Measurements from ENCODE around the gene EIF4ENIF1. TPM values are rescaled to one million over a fixed set of nuclear protein-coding genes. Genes with fewer than 3 reads are reported as not detected.
"Not testable (repeated sequence)": the region's sequence is repeated elsewhere in the genome, so short reads cannot be mapped to it uniquely, and the experiment has no call there.

EIF4ENIF1 gene
- total and polyA plus RNA-seq, 2 experiments from 2014 or later = 18.0 to 26.5 TPM

- Histone ChIP-seq H3K27ac (peak overlapping the region; percentile 69), H3K4me1 (ENCODE audit: low read depth) (peaks cover 13% of the 10 kb centered on the region), H3K4me3 (no peak overlapping the region), H3K27me3 (no peaks in the 10 kb centered on the region), H3K36me3 (peaks cover 76% of the 10 kb centered on the region), H3K9me3 (ENCODE audit: low read depth) (no peaks in the 10 kb centered on the region)
- no peak for TF ChIP-seq CTCF (IDR thresholded peaks at IDR 0.05; ENCODE audit: low read depth, low read length)
- no peak for DNase-seq (ENCODE audit: low read depth in 1 of 2, low spot score in 1 of 2)
Measured at GRCh38 chr22:31440681-31441080, 49.0 kb downstream of the EIF4ENIF1 start.

GRCh38 chr22:31439808-31440207 is 49.8 kb downstream of the EIF4ENIF1 start:
- no peak for TF ChIP-seq CTCF (IDR thresholded peaks at IDR 0.05; ENCODE audit: low read depth, low read length)
- peaks cover 4% of the 10 kb centered on the region for H3K4me1 ChIP-seq (ENCODE audit: low read depth)
- no peaks in the 10 kb centered on the region for H3K27me3 ChIP-seq
- H3K9me3 ChIP-seq (ENCODE audit: low read depth) = no peaks in the 10 kb centered on the region
- no peak overlapping the region for H3K4me3 ChIP-seq
- peaks cover 84% of the 10 kb centered on the region for H3K36me3 ChIP-seq
- peak overlapping the region; percentile 69 for H3K27ac ChIP-seq
- peak in 1 of 2 donors; percentile 6 for DNase-seq (ENCODE audit: low read depth in 1 of 2, low spot score in 1 of 2)

GRCh38 chr22:31436132-31436531 is 53.5 kb downstream of the EIF4ENIF1 start:
- H3K27ac ChIP-seq = peak overlapping the region; percentile 40

GRCh38 chr22:31431950-31432349 is 57.7 kb downstream of the EIF4ENIF1 start:
- Histone ChIP-seq H3K36me3 (peaks cover 61% of the 10 kb centered on the region), H3K4me1 (ENCODE audit: low read depth) (no peaks in the 10 kb centered on the region), H3K27ac (no peak overlapping the region), H3K9me3 (ENCODE audit: low read depth) (no peaks in the 10 kb centered on the region), H3K4me3 (no peak overlapping the region), H3K27me3 (no peaks in the 10 kb centered on the region)
- DNase-seq (ENCODE audit: low read depth in 1 of 2, low spot score in 1 of 2) = no peak
- no peak for TF ChIP-seq CTCF (IDR thresholded peaks at IDR 0.05; ENCODE audit: low read depth, low read length)

More at GRCh38 chr22:31436132-31436531, 53.5 kb downstream of the EIF4ENIF1 start:
- Histone ChIP-seq H3K4me1 (ENCODE audit: low read depth) (no peaks in the 10 kb centered on the region), H3K4me3 (no peak overlapping the region), H3K27me3 (no peaks in the 10 kb centered on the region), H3K9me3 (ENCODE audit: low read depth) (no peaks in the 10 kb centered on the region), H3K36me3 (peaks cover 77% of the 10 kb centered on the region)
- DNase-seq (ENCODE audit: low read depth in 1 of 2, low spot score in 1 of 2) = peak in 1 of 2 donors; percentile 32
- no peak for TF ChIP-seq CTCF (IDR thresholded peaks at IDR 0.05; ENCODE audit: low read depth, low read length)

GRCh38 chr22:31425331-31426050 is 64.2 kb downstream of the EIF4ENIF1 start:
- H3K36me3 ChIP-seq = peaks cover 57% of the 10 kb centered on the region
- H3K9me3 ChIP-seq (ENCODE audit: low read depth) = no peaks in the 10 kb centered on the region
- no peak overlapping the region for H3K4me3 ChIP-seq
- no peaks in the 10 kb centered on the region for H3K27me3 ChIP-seq
- no peak for TF ChIP-seq CTCF (IDR thresholded peaks at IDR 0.05; ENCODE audit: low read depth, low read length)
- no peak overlapping the region for H3K27ac ChIP-seq
- no peak for DNase-seq (ENCODE audit: low read depth in 1 of 2, low spot score in 1 of 2)
- H3K4me1 ChIP-seq (ENCODE audit: low read depth) = no peaks in the 10 kb centered on the region

- H3K27ac ChIP-seq; H3K27me3 ChIP-seq; H3K4me1 ChIP-seq (ENCODE audit: low read depth); H3K9me3 ChIP-seq (ENCODE audit: low read depth); DNase-seq (ENCODE audit: low read depth in 1 of 2, low spot score in 1 of 2); H3K4me3 ChIP-seq: not testable (repeated sequence)
- H3K36me3 ChIP-seq = peaks cover 28% of the 10 kb centered on the region
Measured at GRCh38 chr22:31402350-31402749, 87.3 kb downstream of the EIF4ENIF1 start.
